ENCODE results near the gene SLC2A2.
"Not testable (repeated sequence)": the region's sequence is repeated elsewhere in the genome, so short reads cannot be mapped to it uniquely, and the experiment has no call there.

Gene SLC2A2

DNA sequence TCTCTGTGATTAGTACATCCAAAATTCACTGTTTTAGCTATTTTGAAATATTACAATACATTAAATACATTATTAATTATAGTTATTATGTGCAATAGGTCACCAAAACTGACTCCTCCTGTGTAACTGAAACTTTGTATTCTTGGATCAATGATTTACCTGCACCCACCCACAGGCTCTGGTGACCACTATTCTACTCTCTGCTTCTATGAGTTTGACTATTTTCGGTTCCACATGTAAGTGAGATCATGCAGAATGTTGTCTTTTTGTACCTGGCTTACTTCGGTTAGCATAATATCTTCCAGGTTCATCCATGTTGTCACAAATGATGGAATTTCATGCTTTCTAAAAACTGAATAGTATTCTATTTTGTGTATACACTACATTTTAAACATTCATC is 43.8 kb downstream of the SLC2A2 start:
- no peak for DNase-seq

DNA sequence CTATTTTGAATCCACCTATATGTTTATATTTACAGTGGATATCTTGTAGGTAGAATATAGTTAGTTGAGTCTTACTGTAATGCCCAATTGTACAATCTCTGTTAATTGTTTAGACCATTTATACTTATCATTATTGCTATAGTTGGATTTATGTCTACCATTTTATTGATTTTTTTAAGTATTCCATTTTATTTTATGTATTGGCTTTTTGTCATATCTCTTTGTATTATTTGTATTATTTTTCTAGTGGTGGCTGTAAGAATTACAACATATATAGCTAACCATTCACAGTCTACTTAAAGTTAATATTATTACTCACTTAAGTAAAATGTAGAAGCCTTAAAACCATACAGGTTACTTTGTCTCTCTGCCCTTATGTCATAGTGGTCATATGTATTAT is 46.1 kb downstream of the SLC2A2 start:
- DNase-seq: no peak

DNA sequence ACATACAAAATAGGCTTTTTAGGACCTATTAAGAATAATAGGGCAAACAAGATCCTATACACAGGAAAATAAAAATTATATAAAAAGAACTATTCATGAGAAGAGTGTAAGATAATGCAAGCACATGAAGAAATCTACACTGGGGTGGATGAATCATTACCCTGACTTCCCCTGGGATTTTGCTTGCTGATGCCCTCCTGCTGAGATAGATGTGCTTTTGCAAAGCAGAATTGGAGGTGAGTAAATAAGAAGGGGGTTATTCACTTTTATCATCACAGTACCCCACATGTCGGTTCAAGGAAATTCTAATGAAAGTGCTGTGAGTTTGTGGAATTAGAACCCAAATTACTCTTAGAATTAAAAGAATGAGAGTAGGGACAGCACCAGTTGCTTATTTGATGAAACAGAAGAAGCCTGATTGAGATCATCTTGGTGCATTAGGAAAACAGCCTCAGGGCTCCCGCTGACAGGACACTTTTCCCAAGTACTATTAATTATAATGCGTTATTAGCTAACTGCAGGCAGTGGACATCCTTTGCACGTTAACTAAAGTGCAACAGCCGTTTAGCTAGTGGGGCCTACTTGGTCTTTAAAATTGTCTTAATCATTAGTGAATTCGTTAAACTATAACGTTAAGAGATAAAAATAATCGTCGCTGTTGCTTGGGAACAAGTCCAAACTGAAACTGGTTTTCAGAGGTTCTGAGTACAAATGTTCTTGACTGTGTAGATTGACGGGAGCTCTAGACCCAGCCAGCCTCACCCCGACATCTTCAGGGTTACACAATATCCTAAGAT is 48.4 kb downstream of the SLC2A2 start:
- no peak for DNase-seq

DNA sequence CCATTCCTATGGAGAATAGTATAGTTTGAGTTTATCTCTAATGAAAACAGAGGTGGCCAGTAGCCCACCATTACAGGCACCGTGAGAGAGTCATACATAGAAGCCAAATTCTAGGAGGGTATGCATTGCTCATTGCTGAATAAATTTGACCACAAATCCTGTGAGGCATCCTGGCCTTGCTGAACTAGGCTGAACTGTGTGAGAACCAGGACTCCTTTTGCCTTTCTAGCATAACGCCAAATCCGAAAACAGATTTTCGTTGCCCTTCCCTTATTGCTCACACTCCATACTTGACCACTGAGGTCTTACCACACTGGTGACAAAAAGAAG is 50.4 kb downstream of the SLC2A2 start:
- DNase-seq: no peak

DNA sequence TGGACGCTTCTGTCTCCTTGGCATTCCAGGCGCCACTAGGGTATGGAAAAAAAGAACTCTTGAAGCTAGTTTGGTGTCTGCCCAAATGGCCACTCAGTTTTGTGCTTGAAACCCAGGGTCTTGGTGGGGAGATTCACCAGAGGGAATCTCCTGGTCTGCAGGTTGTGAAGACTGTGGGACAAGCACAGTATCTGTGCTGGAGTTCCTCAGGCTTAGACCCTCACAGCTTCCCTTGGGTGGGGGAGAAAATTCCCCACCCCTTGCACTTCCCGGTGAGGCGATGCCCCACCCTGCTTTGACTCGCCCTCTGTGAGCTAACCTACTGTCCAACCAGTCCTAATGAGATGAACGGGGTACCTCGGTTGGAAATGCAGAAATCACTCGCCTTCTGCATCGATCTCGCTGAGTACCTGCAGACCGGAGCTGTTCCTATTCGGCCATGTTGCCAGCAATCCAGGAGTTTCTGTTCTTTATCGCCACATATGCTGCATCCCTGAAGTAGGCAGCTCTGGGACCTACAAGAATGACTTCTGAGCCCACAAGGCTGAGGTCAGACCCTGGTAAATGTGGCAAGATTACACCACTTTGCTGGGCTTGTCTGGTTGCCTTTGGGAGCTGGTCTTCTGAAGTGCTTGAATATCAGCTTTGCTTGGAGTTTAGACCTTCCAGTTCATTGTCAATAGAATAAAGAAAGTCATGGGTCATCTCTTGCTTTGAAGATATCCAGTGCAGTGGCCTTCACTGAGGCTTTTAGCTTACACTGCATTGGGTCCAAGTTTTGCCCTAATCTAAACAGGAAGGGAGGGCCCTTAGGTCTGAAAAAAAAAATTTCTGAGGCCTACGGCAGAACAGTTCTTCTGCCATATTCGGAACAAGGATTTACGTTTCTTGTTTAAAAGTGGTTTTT is 51.0 kb downstream of the SLC2A2 start:
- DNase-seq: no peak

DNA sequence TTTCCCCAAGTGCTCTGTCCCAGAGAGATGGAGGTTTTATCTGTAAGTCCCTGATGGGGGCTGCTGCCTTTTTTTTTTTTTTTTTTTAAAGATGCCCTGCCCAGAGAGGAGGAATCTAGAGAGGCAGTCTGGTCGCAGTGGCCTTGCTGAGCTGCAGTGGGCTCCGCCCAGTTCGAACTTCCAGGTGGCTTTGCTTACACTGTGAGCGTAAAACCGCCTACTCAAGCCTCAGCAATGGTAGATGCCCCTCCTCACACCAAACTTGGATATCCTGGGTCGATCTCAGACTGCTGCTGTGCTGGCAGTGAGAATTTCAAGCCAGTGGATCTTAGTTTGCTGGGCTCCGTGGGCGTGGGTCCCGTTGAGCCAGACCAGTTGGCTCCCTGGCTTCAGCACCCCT is 51.6 kb downstream of the SLC2A2 start:
- DNase-seq: no peak

DNA sequence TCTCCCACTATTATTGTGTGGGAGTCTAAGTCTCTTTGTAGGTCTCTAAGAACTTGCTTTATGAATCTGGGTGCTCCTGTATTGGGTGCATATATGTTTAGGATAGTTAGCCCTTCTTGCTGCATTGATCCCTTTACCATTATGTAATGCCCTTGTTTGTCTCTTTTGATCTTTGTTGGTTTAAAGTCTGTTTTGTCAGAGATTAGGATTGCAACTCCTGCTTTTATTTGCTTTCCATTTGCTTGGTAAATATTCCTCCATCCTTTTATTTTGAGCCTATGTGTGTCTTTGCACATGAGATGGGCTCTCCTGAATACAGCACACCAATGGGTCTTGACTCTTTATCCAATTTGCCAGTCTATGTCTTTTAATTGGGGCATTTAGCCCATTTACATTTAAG is 53.6 kb downstream of the SLC2A2 start:
- DNase-seq: not testable (repeated sequence)

DNA sequence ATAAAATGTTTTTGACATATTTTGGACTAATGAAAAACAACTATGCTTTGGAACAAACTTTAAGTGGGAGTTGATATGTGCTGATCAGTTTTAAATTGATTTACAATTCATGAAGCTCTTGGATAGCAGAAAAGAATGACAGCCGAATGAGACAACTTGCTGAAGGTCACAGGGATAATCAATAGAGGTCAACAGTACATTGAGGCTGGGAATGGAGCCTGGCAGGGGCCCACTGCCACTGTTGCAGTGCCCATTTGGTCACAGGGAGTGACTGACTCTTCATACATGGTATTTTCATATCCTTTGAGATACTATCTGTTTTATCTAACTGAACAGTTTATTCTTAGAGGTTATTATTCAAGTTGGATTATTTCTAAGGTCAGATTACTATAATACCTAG is 59.4 kb downstream of the SLC2A2 start:
- no peak for DNase-seq

DNA sequence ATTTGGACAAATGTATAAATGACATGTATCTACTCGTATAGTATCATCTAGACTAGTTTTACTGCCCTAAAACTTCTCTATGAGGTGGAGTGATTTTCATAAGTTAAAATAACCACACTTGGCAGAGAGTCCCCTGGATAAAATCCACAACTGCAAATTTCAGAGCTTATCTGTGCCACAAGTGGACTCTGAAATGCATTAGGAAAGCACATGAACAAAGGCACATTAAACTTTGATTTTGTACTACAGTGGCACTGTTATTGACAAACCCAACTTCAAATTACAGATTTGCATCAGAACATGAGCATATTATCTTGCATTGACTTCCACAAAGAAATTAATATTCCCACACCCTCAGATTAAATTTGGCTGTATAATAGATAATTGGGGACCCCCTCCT is 60.0 kb downstream of the SLC2A2 start:
- DNase-seq: no peak

DNA sequence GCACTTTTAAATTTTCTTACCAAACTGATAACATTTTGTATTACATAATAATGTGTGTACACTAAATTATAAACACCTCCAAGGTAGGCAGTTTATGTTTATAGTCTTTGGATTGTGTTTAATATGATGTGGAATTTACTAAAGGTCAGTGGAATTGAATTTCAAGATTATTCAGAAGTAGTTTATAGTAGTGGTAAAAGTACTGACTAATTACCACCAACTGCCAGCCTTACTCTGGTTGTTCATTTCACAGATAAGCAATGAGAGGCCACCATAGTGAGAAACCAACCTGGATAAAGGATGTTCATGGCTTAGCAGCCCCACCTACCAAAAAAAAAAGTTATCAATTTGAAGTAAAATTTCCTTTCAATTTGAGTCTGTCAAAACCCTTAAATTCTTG is 64.1 kb downstream of the SLC2A2 start:
- no peak for DNase-seq

DNA sequence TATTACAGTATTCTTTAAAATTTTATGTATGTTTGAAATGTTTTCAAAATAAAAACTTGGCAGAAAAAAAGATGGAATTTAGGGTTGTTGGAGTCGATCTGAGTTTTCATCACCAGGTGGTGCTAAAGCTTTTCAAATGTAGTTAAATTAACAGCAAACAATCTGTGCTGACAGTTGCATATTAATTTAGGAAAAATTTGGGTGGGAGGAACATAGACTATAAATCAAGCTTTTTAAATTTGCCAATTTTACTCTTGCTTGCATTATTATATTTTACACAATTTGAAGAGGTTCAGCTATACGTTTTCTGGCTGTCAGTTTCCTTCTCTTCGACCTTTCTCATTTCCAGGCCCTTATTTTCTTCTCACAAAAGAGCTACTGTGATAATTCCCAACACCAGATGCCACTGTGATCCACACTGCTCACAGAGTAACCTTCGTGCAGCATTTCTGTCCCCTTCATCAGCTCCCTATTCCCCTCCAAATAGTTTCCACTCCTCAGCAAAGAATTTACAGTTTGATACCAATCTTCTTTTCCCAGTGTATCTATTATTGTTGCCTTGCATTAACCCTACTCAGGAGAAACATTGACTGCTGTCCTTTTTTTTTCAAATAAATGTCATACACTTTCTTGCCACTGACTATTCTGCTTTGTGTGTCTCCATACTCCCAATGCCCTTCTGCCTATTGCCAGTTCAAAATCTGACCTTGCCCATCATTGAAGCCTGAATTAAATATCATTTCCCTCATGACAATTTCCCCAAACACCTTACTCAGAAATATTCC is 64.7 kb downstream of the SLC2A2 start:
- peak in 1 of 2 donors; percentile 39 for DNase-seq

DNA sequence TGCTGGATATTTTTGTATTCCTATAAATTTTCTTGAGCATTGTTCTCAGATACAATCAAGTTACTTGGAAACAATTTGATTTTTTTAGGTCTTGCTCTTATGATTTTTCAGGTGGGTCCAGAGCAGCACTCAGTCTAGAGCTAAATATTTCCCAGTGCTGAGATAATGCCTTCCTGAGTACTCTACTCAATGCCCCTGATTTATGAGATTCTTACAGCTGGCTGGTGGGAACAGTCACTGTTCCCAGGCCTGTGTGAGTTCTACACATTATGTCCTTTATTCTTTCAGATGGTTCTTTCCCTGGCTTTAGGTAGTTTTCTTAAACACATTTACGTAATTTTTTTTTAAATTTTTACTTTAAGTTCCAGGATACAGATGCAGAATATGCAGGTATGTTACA is 67.1 kb downstream of the SLC2A2 start:
- no peak for DNase-seq

DNA sequence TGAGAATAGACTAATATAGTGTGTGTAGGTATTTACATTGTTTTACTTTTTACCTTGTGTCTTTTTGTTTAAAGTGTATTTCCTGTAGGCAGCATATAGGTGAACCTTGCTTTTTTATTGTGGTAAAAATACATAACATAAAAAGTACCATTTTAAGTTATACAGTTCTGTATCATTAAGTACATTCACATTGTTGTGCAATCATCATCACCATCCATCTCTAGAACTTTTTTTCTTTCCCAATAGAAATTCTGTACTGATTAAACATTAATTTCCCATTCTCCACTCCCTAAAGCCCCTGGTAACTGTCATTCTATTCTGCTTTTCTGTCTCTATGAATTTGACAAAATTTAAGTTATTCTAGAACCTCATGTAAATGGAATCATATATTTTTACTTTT is 69.9 kb downstream of the SLC2A2 start:
- DNase-seq: no peak

DNA sequence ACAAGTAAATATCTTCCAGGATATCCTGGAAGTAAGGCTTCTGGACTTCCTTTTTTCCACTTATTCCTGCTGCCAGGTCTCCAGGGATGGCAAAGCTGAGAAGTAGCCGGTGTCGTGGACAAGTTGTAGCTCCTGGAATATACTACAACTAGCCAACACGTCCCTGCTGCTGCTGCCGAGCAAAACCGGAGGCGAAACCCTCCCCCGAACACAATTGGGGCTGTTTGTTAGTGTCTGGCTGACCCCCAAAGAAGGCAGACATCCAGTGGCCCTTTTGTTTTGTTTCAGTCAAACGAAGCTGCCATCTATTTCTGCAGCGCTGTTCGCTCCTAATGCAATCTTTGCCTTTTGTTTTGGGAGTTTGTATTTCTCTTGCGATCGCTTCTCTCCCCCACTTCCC is 72.8 kb downstream of the SLC2A2 start:
- no peak for DNase-seq

DNA sequence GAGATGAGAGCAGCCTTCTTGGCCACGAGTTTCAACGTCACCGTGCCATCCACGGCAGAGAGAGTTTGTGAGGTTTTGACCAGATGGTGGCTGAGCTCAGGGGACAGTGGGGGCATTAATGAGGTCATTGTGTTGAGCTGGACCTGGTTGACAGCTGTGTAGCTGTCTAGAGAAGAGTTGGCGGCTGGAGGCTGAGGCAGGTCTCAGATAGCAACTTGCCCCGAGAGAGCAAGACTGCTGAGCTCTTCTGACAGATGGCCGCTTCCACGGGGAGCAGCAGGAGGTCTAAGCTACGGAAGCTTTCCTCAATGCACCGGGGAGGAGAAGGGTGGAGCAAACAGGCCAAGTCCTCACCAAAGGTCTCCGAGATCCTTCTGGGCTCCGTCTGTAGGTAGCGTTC is 73.3 kb downstream of the SLC2A2 start:
- no peak for DNase-seq

DNA sequence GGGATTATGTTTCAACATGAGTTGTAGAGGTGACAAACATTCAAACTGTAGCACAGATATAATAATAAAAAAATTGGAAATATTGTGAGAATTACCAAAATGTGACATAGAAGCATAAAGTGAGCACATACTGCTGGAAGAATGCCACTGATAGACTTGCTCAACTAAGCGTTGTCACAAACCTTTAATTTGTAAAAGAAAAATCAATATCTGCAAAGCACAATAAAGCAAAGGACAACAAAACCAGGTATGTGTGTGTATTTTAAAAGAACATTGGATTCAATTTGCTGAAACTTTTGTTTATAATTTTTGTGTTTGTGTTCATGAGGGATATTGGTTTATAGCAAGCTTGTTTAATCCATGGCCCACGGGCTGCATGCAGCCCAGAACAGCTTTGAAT is 77.3 kb downstream of the SLC2A2 start:
- DNase-seq: no peak

DNA sequence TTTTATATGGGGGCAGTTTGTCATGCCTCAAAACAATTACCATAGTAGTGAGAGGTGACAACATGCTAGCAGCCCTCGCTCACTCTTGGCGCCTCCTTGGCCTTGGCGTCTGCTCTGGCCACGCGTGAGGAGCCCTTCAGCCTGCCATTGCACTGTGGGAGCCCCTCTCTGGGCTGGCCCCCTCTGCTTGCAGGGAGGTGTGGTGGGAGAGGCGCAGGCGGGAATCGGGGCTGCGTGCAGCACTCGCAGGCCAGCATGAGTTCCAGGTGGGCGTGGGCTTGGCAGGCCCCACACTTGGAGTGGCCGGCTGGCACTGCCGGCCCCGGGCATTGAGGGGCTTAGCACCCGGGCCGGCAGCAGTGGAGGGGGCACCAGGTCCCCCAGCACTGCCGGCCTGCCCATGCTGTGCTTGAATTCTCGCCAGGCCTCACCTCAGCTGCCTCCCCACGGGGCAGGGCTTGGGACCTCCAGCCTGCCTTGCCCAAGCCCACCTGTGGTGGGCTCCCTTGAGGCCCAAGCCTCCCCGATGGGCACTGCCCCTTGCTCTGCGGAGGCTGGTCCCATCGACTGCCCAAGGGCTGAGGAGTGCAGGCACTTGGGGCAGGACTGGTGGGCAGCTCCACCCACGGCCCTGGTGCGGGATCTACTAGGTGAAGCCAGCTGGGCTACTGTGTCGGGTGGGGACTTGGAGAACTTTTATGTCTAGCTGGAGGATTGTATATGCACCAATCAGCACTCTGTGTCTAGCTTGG is 79.3 kb downstream of the SLC2A2 start:
- DNase-seq: no peak
